Panc1 (cell line): ENCODE data around the gene ARHGAP8. TPM values are rescaled to one million over a fixed set of nuclear protein-coding genes. Genes with fewer than 3 reads are reported as not detected.

Source experiments
- ATAC-seq: fragments of 200-7000 bp; cut with Tn5 transposase; 2 replicates; pipeline ENCODE4 v1.9.1; 2020; ENCODE audit warnings: mild to moderate bottlenecking, moderate library complexity
- BruUV-seq: library from RNA; stranded (reverse); fragments of 400-500 nt; replicated peaks from 2 replicates; lab custom pipeline; 2021; lab: Mats Ljungman, UMichigan
- CTCF ChIA-PET: fragments of 300-600 bp; sonication (Branson Sonifier 250); formaldehyde crosslinking; loops from one replicate; lab custom pipeline; 2022; ENCODE audit warnings: antibody characterized with exemption; lab: Charles Lee
- POLR2A ChIA-PET: fragments of 300-600 bp; sonication (Branson Sonifier 250); formaldehyde crosslinking; loops from one replicate; lab custom pipeline; 2022; ENCODE audit warnings: antibody characterized with exemption; lab: Charles Lee
- DNase-seq: peaks from one replicate; pipeline ENCODE4 v3.0.0-alpha.2; 2010; ENCODE audit warnings: low read depth, low spot score
- H3K27ac ChIP-seq: 2 replicates; pipeline ENCODE4 v1.5.1; 2011; ENCODE audit warnings: mild to moderate bottlenecking, low read length, inconsistent platforms
- H3K27me3 ChIP-seq: fragments of 200-500 bp; sonication (Bioruptor generic); 2 replicates; pipeline ENCODE4 v1.6.0; 2014; ENCODE audit warnings: low read length, inconsistent platforms; ENCODE audit not compliant: control insufficient read depth, insufficient read depth
- H3K36me3 ChIP-seq: fragments of 200-500 bp; sonication (Bioruptor generic); 2 replicates; pipeline ENCODE4 v1.5.1; 2014; ENCODE audit warnings: inconsistent platforms, mild to moderate bottlenecking, low read length, moderate library complexity; ENCODE audit not compliant: control insufficient read depth, insufficient read depth
- H3K4me1 ChIP-seq: 2 replicates; pipeline ENCODE4 v1.5.1; 2011; ENCODE audit warnings: inconsistent platforms, mild to moderate bottlenecking, low read length, moderate library complexity; ENCODE audit not compliant: control insufficient read depth, insufficient read depth
- H3K4me3 ChIP-seq, 2 experiments: 2 replicates each; pipeline ENCODE4 v1.5.1; 2011 to 2012; ENCODE audit warnings: low read depth in 2 of 2, low read length in 2 of 2, mild to moderate bottlenecking in 2 of 2, inconsistent platforms in 1 of 2, moderate library complexity in 1 of 2
- H3K9me3 ChIP-seq: fragments of 200-500 bp; sonication (Bioruptor generic); 2 replicates; pipeline ENCODE4 v1.5.1; 2014; ENCODE audit warnings: low read depth, mild to moderate bottlenecking, inconsistent platforms, low read length, moderate library complexity; ENCODE audit not compliant: control insufficient read depth, insufficient read depth
- POLR2AphosphoS5 ChIP-seq: IDR thresholded peaks from 2 replicates; pipeline ENCODE4 v1.6.1; 2012; ENCODE audit warnings: mild to moderate bottlenecking, low read depth, low read length, moderate library complexity
- REST ChIP-seq, 2 experiments: IDR thresholded peaks; 2 replicates each; pipeline ENCODE4 v1.6.1; 2011 to 2012; ENCODE audit warnings: low read depth in 2 of 2, control low read depth in 1 of 2, low read length in 1 of 2, mild to moderate bottlenecking in 1 of 2, moderate library complexity in 1 of 2; ENCODE audit not compliant: insufficient read depth in 1 of 2
- SIN3A ChIP-seq: IDR thresholded peaks from 2 replicates; pipeline ENCODE4 v1.6.1; 2012; ENCODE audit warnings: low read depth, mild to moderate bottlenecking, low read length, moderate library complexity, borderline replicate concordance; ENCODE audit not compliant: insufficient read depth
- TCF7L2 ChIP-seq: IDR thresholded peaks from 2 replicates; pipeline ENCODE4 v1.6.1; 2011; ENCODE audit warnings: mild to moderate bottlenecking, low read depth, low read length, inconsistent platforms
- in situ Hi-C: cut with HindIII; loops from 2 replicates; pipeline ENCODE4 v1.10.0; 2016; ENCODE audit warnings: low sequenced_read_pairs, low pct_unique_long_range_greater_than_20kb
- intact Hi-C: fragments of 100-400 bp; cut with micrococcal nuclease; formaldehyde crosslinking; loops from one replicate; pipeline ENCODE4 v1.10.0; 2022; ENCODE audit not compliant: unreplicated experiment
- total RNA-seq: library from RNA; stranded (reverse); gene quantifications from one replicate; pipeline ENCODE4 v1.2.1, GENCODE V29; 2021; ENCODE audit not compliant: unreplicated experiment
- TF ChIP-seq, protein P1 (sequence below): fragments of 450-650 bp; IDR thresholded peaks from 2 replicates; pipeline ENCODE4 v1.5.1; 2017; ENCODE audit warnings: mild to moderate bottlenecking

Gene ARHGAP8
- total RNA-seq, 1 experiment from 2014 or later: 9.2 TPM

- no TSS peak for BruUV-seq
- CTCF ChIA-PET: no interaction called here
- DNase-seq (no peak), ATAC-seq (no peak)
- no peak overlapping the region for H3K4me3 ChIP-seq
- POLR2A ChIA-PET: no interaction called here
- TF ChIP-seq SIN3A (no peak), TCF7L2 (no peak), REST (IDR thresholded peaks at IDR 0.05; ENCODE audit: insufficient read depth in 1 of 2, low read depth in 2 of 2, low read length in 1 of 2) (no peak), POLR2AphosphoS5 (no peak)
- TF ChIP-seq, protein P1, sequence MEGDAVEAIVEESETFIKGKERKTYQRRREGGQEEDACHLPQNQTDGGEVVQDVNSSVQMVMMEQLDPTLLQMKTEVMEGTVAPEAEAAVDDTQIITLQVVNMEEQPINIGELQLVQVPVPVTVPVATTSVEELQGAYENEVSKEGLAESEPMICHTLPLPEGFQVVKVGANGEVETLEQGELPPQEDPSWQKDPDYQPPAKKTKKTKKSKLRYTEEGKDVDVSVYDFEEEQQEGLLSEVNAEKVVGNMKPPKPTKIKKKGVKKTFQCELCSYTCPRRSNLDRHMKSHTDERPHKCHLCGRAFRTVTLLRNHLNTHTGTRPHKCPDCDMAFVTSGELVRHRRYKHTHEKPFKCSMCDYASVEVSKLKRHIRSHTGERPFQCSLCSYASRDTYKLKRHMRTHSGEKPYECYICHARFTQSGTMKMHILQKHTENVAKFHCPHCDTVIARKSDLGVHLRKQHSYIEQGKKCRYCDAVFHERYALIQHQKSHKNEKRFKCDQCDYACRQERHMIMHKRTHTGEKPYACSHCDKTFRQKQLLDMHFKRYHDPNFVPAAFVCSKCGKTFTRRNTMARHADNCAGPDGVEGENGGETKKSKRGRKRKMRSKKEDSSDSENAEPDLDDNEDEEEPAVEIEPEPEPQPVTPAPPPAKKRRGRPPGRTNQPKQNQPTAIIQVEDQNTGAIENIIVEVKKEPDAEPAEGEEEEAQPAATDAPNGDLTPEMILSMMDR: no peak
- no peaks in the 10 kb centered on the region for H3K27me3 ChIP-seq
- in situ Hi-C loops: no loop called here
- no peak overlapping the region for H3K27ac ChIP-seq
- no peaks in the 10 kb centered on the region for H3K9me3 ChIP-seq
- no peaks in the 10 kb centered on the region for H3K36me3 ChIP-seq
- H3K4me1 ChIP-seq: no peaks in the 10 kb centered on the region; the same call in 1 of the 2 replicates
- intact Hi-C loops: no loop called here
These were observed 28.6 kb downstream of the ARHGAP8 start for GRCh38 chr22:44780876-44781449.

DNA sequence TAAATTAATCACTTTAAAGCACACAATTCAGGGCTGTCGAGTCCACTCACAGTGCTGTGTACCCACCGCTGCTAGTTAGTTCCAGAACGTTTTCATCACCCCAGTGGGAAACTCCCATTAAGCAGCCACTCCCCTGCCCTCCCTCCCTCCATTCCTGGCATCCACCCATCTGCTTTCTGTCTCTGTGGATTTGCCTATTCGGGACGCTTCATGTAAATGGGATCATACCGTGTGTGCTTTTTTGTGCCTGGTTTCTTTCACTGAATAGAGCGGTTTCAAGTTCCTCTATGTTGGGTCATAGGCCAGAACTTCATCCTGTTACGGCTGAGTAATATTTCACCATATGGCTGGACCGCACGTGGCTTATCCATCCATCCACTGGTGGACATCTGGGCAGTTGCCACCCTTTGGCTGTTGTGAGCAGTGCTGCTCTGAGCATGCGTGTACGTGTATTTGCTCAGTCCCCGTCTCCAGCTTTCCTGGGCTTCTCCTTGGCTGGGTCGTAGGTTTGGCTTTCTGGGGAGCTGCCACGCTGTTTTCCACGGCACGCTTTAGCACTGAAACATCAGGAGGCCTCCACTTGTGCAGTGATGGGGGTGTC, 30.1 kb downstream of the ARHGAP8 start:
- Histone ChIP-seq H3K36me3 (no peaks in the 10 kb centered on the region), H3K9me3 (no peaks in the 10 kb centered on the region), H3K27ac (no peak overlapping the region), H3K4me1 (no peaks in the 10 kb centered on the region; the same call in 1 of the 2 replicates), H3K4me3 (no peak overlapping the region), H3K27me3 (no peaks in the 10 kb centered on the region)
- ChIA-PET POLR2A (no interaction called here), CTCF (no interaction called here)
- intact Hi-C loops: no loop called here
- in situ Hi-C loops: no loop called here
- no peak for ATAC-seq
- TF ChIP-seq, protein P1: no peak
- TF ChIP-seq POLR2AphosphoS5 (no peak), TCF7L2 (no peak), REST (IDR thresholded peaks at IDR 0.05; ENCODE audit: insufficient read depth in 1 of 2, low read depth in 2 of 2, low read length in 1 of 2) (no peak), SIN3A (no peak)
- DNase-seq: no peak
- BruUV-seq: no TSS peak
